ENCODE results near the gene TSGA10. TPM values are rescaled to one million over a fixed set of nuclear protein-coding genes. Genes with fewer than 3 reads are reported as not detected.

TSGA10 gene
- total RNA-seq, 1 experiment from 2014 or later, result 2.2 TPM

- Histone ChIP-seq H3K27me3 (replicated peaks) (no peaks in the 10 kb centered on the region), H3K27ac (peak within 1 kb of the TSS; percentile 22), H3K36me3 (peaks cover 17% of the 10 kb centered on the region), H3K4me1 (replicated peaks) (no peaks in the 10 kb centered on the region; the same call in 1 of the 2 replicates), H3K4me3 (peak within 1 kb of the TSS; percentile 56), H3K9me3 (replicated peaks) (no peaks in the 10 kb centered on the region)
- DNase-seq (ENCODE audit: low read depth in 1 of 2, low spot score in 2 of 2), result peak; percentile 90
These were observed 26.2 kb upstream of the TSGA10 start, which contains the start of the genes MITD1 and MRPL30 for GRCh38 chr2:99180755-99181623. Gene MITD1, minus strand, starts transcription at chr2:99181058. Its CDS starts 77 bp downstream, at chr2:99180981. Gene MRPL30, plus strand, starts transcription at chr2:99181184. Its CDS starts 5,020 bp downstream, at chr2:99186204.

DNA sequence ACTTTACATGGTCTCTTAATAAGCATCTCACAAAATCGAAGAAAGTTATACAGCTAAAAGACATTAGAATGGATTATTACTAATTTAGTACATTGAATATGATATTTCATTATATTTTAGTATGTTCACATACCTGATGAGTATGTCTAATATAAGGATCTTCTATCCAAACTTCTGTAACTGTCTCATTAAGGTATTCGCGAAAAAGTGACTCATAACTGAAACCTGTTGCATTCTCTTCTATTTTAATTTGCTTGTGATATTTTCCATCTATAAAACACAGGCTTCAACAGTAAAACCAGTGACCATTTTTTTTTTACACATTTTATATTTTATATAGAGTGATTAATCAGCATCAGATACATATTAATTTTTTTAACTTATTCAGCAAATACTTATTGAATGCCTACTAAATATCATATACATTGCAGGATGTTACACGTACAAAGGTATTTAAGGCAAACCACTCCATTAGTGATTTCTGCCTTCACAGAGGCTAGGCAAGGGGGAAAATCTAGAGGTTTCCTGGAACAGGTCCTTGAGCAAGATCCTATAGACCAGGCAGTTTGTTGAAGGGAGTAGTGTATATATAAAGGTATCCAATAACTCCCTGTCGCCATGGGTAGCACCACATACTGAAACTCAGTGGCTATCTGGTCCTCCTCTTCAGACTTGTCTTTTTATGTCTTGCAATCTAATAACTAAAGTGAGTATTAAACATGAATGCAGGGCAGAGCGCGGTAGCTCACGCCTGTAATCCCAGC, 16.8 kb upstream of the TSGA10 start:
- H3K9me3 ChIP-seq (replicated peaks), result no peaks in the 10 kb centered on the region
- DNase-seq (ENCODE audit: low read depth in 1 of 2, low spot score in 2 of 2), result no peak
- no peak overlapping the region for H3K27ac ChIP-seq
- H3K36me3 ChIP-seq, result peaks cover 38% of the 10 kb centered on the region
- H3K4me3 ChIP-seq, result no peak overlapping the region
- no peaks in the 10 kb centered on the region for H3K27me3 ChIP-seq (replicated peaks)
- no peaks in the 10 kb centered on the region for H3K4me1 ChIP-seq (replicated peaks)

DNA sequence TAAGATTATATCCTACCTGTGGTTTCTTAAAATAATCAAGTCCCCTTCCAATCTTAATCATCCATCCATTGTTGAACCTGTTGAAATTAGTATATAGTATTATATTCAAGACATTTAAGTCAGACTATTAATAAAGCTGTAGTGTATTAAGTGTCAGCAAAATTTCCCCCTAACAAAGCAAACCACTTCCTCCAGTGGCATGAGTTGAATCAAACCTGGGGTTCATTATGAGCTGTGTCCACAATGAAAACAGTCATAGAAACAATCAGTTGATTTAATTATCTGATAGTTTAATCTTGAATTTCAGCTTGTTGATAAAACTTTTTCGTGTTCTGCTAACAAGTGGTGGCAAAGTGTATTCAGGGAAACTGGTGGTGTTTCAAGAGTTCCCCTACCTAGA, 14.8 kb upstream of the TSGA10 start:
- Histone ChIP-seq H3K36me3 (peaks cover 46% of the 10 kb centered on the region), H3K9me3 (replicated peaks) (no peaks in the 10 kb centered on the region), H3K27ac (no peak overlapping the region), H3K4me3 (no peak overlapping the region), H3K27me3 (replicated peaks) (no peaks in the 10 kb centered on the region), H3K4me1 (replicated peaks) (no peaks in the 10 kb centered on the region)
- no peak for DNase-seq (ENCODE audit: low read depth in 1 of 2, low spot score in 2 of 2)

DNA sequence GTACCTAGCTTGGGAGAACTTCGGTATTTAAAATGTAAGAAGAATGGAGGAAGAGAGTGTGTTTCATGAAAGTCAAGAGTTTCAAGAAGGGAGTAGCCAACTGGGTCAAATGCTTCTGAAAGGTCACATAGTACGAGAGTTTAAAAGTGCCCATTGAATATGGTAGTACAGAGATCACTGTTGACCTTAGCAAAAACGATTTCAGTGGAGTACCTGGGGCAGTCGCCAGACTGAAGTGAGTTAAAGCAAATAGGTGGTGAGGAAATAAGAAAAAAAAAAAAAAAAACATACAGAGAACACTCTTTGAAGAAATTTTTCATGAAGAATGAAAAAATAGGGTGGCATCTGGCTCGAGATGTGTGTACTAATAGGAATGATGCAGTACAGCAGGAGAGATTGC, 11.5 kb upstream of the TSGA10 start:
- no peak overlapping the region for H3K4me3 ChIP-seq
- DNase-seq (ENCODE audit: low read depth in 1 of 2, low spot score in 2 of 2), result no peak
- H3K27ac ChIP-seq, result no peak overlapping the region
- no peaks in the 10 kb centered on the region for H3K4me1 ChIP-seq (replicated peaks)
- H3K36me3 ChIP-seq, result peaks cover 36% of the 10 kb centered on the region
- no peaks in the 10 kb centered on the region for H3K27me3 ChIP-seq (replicated peaks)
- no peaks in the 10 kb centered on the region for H3K9me3 ChIP-seq (replicated peaks)

GRCh38 chr2:99159594-99159993, 4.9 kb upstream of the TSGA10 start:
- Histone ChIP-seq H3K27ac (no peak overlapping the region), H3K36me3 (peaks cover 8% of the 10 kb centered on the region), H3K9me3 (replicated peaks) (no peaks in the 10 kb centered on the region), H3K4me1 (replicated peaks) (peaks cover 6% of the 10 kb centered on the region; the same call in 1 of the 2 replicates), H3K4me3 (no peak overlapping the region), H3K27me3 (replicated peaks) (no peaks in the 10 kb centered on the region)
- no peak for DNase-seq (ENCODE audit: low read depth in 1 of 2, low spot score in 2 of 2)

- peaks cover 8% of the 10 kb centered on the region for H3K36me3 ChIP-seq
- peaks cover 12% of the 10 kb centered on the region; the same call in 1 of the 2 replicates for H3K4me1 ChIP-seq (replicated peaks)
- H3K27me3 ChIP-seq (replicated peaks), result no peaks in the 10 kb centered on the region
- no peak overlapping the region for H3K27ac ChIP-seq
- no peaks in the 10 kb centered on the region for H3K9me3 ChIP-seq (replicated peaks)
- no peak overlapping the region for H3K4me3 ChIP-seq
- DNase-seq (ENCODE audit: low read depth in 1 of 2, low spot score in 2 of 2), result no peak
These were observed 3.9 kb upstream of the TSGA10 start for GRCh38 chr2:99158599-99158998.

DNA sequence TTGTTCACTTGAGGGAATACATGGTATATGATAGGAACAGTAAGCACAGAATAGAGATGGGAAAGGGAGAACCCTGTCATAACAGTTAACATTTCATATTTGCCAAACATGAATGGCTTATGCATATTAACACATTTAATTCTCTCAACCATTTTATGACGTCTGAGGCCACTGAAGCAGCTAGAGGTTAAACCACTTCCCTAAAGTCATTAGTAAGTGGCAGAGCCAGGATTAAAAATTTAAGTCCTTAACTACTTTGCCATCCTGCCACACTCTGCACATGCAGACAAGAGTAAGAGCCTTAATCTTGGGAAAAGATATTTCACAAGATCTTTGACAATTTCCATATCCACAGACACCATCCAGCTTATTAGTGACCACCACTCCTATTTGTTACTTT, 2.1 kb upstream of the TSGA10 start:
- DNase-seq (ENCODE audit: low read depth in 1 of 2, low spot score in 2 of 2), result no peak
- Histone ChIP-seq H3K4me1 (replicated peaks) (peaks cover 12% of the 10 kb centered on the region; the same call in 1 of the 2 replicates), H3K27me3 (replicated peaks) (no peaks in the 10 kb centered on the region), H3K4me3 (no peak overlapping the region), H3K9me3 (replicated peaks) (no peaks in the 10 kb centered on the region), H3K36me3 (peaks cover 8% of the 10 kb centered on the region), H3K27ac (no peak overlapping the region)

DNA sequence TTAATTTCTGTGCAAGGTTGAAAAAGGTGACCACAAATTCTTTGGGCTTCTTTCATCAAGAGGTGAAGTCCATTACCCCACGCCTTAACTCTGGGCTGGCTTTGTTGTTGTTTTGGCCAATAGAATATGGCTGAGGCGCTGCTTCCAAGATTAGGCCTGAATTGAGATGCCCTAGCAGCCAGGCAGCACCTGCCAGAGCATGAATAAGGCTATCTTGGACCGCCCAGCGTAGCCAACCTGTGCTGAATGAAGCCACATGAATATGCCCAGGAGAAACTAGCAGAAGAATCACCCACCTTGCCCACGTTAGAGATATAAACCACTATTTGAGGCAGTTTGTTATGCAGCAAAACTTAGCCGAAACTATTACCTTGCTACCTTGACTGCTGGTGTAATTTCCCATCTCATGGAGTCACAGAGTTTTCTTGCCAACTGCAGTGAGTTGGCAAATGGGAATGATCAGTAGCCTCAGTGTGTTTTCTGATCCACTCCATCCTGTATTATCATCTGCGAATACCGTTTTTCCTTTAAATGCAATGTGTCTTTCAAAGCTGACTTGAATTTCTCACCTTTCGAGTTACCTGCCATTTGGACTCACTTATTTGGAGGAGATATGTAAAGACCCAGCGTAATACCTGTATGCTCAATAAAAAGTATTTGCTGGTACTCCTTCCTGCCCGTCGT, 679 bp downstream of the TSGA10 start:
- peak overlapping the region; percentile 71 for H3K4me3 ChIP-seq
- no peak overlapping the region for H3K27ac ChIP-seq
- H3K36me3 ChIP-seq, result peaks cover 8% of the 10 kb centered on the region
- H3K4me1 ChIP-seq (replicated peaks), result peaks cover 12% of the 10 kb centered on the region; the same call in 1 of the 2 replicates
- DNase-seq (ENCODE audit: low read depth in 1 of 2, low spot score in 2 of 2), result no peak
- no peaks in the 10 kb centered on the region for H3K27me3 ChIP-seq (replicated peaks)
- no peaks in the 10 kb centered on the region for H3K9me3 ChIP-seq (replicated peaks)

DNA sequence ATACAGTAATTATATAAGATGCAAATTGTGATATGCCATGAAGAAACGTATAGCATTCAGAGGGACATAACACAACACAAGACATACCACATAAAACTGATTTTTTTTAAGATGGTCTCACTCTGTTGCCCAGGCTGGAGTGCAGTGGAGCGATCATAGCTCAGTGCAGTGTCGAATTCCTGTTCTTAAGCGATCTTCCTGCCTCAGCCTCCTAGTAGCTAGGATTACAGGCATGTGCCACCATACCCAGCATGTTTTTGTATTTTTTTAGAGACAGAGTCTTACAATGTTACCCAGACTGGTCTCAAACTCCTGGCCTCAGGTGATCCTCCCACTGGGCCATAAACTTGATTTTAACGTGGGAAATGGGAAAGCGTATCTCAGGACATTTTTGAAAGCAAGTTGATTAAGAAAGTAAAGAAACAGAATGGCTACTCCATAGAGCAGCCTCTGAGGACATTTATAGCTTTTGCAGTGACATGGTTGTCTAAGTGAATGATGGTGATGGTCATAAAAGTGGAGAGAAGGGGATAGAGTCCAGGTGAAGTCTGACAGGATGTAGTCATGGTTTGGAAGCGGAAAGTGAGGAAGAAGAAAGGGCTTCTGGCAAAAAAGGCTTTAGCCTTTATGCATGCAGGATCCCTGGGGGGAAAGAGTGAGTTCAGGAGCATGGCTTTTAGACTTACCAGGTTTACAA, 2.4 kb downstream of the TSGA10 start:
- Histone ChIP-seq H3K27me3 (replicated peaks) (no peaks in the 10 kb centered on the region), H3K4me3 (no peak overlapping the region), H3K4me1 (replicated peaks) (peaks cover 12% of the 10 kb centered on the region; the same call in 1 of the 2 replicates), H3K36me3 (peaks cover 7% of the 10 kb centered on the region), H3K27ac (no peak overlapping the region), H3K9me3 (replicated peaks) (no peaks in the 10 kb centered on the region)
- DNase-seq (ENCODE audit: low read depth in 1 of 2, low spot score in 2 of 2), result no peak

DNA sequence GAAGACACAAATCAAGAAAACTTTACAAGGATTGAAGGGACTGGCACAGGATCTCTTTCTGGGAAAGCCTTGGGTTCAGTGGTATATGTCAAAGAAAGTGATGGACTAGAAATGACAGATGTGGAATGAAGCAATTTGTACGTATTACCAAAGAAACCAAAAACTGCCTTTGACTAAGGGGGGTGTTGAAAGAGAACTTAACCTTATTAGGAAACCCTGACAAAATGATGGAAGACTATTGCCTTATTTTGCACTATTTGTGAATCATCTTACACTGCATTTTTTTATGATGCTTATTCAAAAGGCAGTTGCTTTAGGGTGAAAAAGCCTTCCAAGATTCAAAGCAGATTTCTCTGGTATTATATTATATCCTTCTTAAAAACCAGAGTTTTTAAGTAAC, 4.0 kb downstream of the TSGA10 start:
- DNase-seq (ENCODE audit: low read depth in 1 of 2, low spot score in 2 of 2), result no peak

DNA sequence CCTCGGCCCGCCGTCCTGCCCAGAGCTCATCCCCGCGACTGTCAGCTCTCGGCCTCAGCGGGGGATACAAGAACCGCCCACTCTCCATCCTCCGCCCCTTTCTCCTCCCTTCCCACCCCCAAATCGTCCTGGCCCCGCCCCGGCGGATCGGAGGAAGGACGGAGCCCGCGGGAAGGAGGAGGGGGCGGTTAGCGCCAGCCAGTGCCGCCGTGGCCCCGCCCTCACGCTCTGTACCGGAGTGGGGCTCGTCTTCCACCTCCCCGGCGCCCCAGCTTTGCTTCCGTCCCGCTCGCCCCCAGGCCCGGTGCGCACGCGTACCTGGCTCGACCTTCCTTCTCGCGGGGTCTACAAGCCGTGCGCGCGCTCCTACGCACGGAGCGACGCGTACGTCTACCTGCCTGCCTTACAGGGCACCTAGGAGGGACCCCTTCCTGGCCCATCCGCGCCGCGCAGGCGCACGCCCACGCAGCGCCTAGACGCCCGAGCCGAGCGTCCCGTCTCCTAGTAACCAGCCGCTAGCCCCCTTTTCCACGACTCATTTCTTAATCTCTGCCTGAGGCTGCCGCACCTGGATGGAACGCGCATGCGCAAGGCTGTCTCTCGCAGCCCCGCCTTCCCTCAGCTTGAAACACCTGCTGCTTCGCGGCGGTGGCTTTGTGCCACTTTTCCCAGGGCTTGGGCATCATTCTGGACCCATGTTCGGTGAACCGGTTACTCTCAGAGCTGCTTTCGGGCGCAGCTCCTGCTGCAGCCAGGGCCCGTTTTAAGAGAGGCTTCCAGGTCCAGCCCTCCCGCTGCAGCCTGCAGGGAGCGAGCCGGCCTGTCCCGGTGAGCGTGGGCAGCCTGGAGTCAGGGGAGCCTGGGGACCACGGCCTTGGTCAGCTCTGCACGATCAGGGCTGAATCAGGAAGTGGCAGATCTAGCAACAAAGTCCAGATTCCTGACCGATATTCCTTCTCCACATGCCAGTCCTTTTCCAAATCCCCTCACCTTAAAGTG, 13.3 kb downstream of the TSGA10 start, which contains the start of gene C2orf15:
Gene C2orf15, plus strand, starts transcription at position 598 of the 999 bp plus-strand sequence. CDS start 8,852 bp downstream, outside the sequence.
- H3K27me3 ChIP-seq (replicated peaks), result peaks cover 3% of the 10 kb centered on the region; the same call in 1 of the 2 replicates
- no peak within 1 kb of the TSS for H3K27ac ChIP-seq
- DNase-seq (ENCODE audit: low read depth in 1 of 2, low spot score in 2 of 2), result peak; percentile 83 to 85
- peaks cover 6% of the 10 kb centered on the region; the same call in 1 of the 2 replicates for H3K9me3 ChIP-seq (replicated peaks)
- peaks cover 7% of the 10 kb centered on the region; the same call in 1 of the 2 replicates for H3K4me1 ChIP-seq (replicated peaks)
- peak within 1 kb of the TSS; percentile 55 for H3K4me3 ChIP-seq
- no peaks in the 10 kb centered on the region for H3K36me3 ChIP-seq

More for the DNA sequence above, 4.0 kb downstream of the TSGA10 start:
- Histone ChIP-seq H3K27ac (no peak overlapping the region), H3K36me3 (no peaks in the 10 kb centered on the region), H3K4me1 (replicated peaks) (peaks cover 9% of the 10 kb centered on the region; the same call in 1 of the 2 replicates), H3K9me3 (replicated peaks) (no peaks in the 10 kb centered on the region), H3K27me3 (replicated peaks) (no peaks in the 10 kb centered on the region), H3K4me3 (no peak overlapping the region)

DNA sequence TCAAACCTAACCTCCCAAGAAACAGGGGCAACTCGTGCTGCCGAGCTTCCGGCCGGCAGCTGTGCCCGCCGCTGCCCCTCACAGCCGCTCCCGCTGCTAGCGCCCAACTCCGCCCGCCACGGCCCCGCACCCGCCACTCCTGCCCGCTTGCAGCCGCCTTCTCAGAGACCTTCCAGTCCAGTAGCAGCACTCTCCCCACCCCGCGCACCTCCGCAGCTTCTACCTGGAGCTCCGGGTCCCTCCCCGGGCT, 14.0 kb downstream of the TSGA10 start:
- Histone ChIP-seq H3K27ac (no peak overlapping the region), H3K27me3 (replicated peaks) (peaks cover 3% of the 10 kb centered on the region; the same call in 1 of the 2 replicates), H3K4me1 (replicated peaks) (peaks cover 7% of the 10 kb centered on the region; the same call in 1 of the 2 replicates), H3K36me3 (no peaks in the 10 kb centered on the region), H3K4me3 (peak overlapping the region; percentile 55), H3K9me3 (replicated peaks) (peaks cover 6% of the 10 kb centered on the region; the same call in 1 of the 2 replicates)
- DNase-seq (ENCODE audit: low read depth in 1 of 2, low spot score in 2 of 2), result no peak

All from SJSA1 (cell line).